GM19193 (cell line): ENCODE data around the gene INPP5F.

Source experiments
- POLR2A ChIP-seq: IDR thresholded peaks from 4 replicates; pipeline ENCODE4 v1.6.1; 2011; ENCODE audit not compliant: insufficient read depth, insufficient read length; ENCODE audit errors: extremely low read depth

The INPP5F gene

GRCh38 chr10:119780879-119781480 is 55.1 kb downstream of the INPP5F start:
- TF ChIP-seq POLR2A = no peak

DNA sequence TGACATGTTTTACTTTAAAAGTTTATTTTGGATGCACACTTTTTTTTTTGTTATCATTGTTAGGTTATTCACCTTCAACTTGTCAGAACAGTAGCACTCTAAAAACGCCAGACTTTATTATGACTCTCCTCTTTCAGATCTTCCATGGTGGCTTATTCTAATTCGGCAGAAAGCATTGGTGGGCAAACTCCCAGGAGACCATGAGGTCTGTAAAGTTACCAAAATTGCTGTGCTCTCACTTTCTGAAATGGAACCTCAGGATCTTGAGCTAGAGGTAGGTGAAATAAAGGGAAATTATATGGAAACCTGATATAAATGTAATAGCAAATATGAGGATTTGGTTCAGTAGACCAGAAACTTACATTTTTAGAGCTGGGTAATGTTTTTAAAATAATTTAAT is 55.6 kb downstream of the INPP5F start:
- no peak for TF ChIP-seq POLR2A

- no peak for TF ChIP-seq POLR2A
These were observed 57.3 kb downstream of the INPP5F start for GRCh38 chr10:119782981-119783664.

- TF ChIP-seq POLR2A = no peak
These were observed 57.8 kb downstream of the INPP5F start for GRCh38 chr10:119783665-119784027.

DNA sequence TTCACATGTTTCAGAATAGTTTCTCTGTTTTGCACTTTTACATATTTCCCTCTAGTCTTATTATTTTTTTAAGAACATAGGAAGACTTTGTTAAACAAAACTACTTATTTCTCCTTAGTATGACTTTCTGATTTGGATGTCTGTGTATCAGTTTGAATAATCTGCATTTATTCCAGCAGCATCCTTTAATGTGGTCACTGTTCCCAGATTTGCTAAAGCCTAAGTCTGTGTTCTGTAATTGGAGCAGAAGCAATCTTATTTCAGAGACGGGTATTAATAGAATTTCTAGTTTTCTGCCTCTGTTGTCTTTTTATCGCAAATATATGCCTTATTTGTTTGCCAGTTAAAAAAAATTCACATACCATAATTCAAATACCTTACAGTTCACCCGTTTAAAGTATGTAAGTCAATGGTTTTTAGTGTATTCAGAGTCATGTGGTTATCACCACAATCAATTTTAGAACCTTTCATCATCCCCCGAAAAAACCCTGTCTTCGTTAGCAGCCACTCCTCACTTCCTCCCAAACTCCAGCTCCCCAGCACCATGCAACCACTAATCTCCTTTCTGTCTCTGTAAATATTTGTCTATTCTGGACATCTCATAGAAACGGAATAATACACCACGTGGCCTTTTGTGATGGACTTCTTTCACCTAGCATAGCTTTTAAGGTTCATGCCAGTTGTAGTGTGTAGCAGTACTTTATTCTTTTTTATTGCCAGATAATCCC is 58.7 kb downstream of the INPP5F start:
- TF ChIP-seq POLR2A = no peak

GRCh38 chr10:119786117-119786769 is 60.4 kb downstream of the INPP5F start:
- no peak for TF ChIP-seq POLR2A

GRCh38 chr10:119796039-119796438 is 70.2 kb downstream of the INPP5F start:
- TF ChIP-seq POLR2A = no peak

- no peak for TF ChIP-seq POLR2A
These were observed 75.3 kb downstream of the INPP5F start for GRCh38 chr10:119801176-119801575.

DNA sequence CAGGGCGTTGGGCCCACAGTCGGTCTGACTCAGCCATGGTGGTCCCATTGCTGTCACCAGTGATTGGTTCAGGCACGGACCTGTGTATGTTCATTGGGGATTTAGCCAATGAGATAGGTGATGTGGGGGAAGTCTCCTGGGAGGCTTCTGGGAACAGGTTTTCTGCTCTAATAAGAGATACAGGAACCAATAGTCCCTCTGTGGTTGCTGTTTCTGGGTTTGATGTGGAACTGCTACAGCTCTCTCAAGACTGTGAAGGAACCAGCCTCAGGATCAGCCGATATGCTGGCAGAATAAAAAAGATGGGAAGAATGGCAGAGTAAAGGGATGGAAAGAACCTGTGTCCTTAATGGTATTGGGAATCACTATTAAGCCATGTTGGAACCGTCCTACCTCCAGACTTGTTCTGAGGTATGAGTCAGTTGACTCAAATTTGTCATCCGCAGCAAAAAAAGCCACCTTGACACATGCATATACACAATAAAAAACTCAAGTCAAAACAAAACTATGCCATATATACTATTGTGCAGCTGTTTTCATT is 76.2 kb downstream of the INPP5F start:
- no peak for TF ChIP-seq POLR2A

- no peak for TF ChIP-seq POLR2A
These were observed 77.4 kb downstream of the INPP5F start for GRCh38 chr10:119803264-119803663.

DNA sequence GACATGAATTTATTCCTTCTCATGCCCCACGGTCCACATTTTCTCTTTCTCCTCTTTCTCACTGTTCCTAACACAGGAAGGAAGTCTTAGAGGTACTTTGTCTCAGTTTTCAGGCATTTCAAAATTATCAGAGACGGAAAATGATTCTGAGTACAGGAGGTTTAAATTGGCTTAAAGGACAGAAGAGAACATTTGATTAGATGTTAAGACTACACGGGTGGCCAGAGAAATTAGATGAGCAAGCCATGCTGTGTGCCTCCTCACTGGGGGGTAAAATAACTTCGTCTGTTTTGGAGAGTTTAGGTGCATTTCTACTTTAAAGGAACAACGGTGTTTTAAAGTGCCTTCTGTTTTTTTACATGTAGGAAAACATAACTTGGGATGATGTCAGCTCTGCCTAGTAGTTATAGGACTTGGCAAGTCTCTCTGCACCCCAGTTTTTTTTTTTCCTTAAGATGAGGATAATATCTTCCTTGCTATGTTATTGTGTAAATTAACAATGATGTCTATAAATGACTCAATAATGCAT is 79.9 kb downstream of the INPP5F start:
- TF ChIP-seq POLR2A = no peak

DNA sequence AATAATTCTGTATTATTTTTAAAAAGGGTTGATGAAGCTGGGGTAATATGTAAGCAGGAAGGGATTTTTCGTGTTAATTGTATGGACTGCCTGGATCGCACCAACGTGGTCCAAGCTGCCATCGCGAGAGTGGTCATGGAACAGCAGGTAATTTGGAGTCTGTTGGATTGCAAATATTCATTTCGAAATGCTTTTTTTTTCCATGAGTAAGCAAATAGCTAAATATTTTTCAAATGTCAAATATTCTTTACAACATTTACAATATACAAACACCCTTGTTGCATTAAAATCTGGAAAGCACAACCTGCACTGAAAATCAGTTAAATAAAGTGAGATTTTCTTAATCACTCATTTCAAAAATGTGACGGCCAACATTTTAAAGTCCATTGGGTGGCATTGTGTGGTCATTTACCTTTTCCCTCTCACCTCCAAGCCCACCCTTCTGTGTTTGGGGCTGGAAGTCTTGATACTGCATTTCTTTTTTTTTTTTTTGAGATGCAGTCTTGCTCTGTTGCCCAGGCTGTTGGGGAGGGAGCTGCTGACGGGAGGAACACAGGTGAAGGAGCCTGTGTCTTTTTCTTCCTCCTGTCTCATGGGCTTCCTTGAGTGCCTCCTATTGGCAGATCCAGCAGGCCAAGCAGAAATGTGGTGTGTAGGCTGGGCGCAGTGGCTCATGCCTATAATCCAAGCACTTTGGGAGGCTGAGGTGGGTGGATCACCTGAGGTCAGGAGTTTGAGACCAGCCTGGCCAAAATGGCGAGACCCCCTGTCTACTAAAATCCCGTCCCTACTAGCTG is 80.7 kb downstream of the INPP5F start:
- TF ChIP-seq POLR2A = no peak

DNA sequence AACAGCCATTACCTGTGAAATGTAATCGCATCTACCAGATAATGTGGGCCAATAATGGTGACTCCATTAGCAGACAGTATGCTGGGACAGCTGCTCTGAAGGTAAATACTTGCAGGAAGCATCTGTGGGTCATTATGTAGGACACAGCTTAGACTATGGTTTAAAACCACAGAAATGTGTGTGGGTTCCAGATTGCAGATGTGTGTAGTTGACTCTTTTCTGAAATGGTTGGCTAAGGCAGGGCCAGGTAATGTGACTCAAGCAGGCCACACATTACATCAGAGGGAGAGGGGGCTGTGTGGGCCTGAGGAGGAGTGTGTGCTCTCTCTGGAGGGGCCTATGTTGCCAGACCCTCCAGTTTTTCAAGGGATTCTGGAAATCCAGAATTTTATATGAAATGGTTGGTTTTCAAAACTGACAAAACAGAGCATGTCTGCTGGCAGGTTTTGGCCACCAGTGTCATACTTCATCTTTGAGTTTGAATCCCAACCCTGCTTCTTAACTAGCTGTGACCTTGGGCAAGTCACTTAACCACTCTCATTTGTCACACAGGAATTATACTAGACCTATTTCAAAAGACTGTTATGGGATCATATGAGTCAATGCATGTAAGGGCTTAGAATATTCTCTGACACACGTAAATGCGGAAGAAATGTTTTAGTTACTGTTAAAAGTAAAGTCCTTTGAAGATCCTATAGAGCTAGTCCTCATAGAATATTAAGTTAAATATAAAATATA is 82.3 kb downstream of the INPP5F start:
- TF ChIP-seq POLR2A = no peak

DNA sequence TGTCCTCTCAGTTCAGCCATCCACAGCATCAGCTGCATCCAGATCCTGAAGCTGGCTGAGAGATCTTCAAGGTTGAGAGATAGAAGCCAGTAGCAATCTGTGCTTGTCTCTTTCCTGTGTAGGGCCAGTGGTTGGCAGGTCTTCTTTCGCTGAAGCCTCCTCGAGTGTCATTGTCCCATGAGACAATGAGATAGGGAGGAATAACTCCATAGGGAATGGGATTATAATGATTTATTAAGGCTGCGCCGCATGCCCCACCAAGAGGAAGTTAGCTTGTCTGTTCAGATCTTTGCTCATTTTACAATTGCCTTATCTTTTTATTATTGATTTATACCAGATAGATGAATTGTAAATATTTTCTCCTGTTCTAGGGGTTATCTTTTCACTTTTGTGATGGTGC is 85.3 kb downstream of the INPP5F start:
- TF ChIP-seq POLR2A = no peak

GRCh38 chr10:119812684-119813083 is 86.8 kb downstream of the INPP5F start:
- no peak for TF ChIP-seq POLR2A
